HG03378 (cell line): ENCODE measurements around the gene ATRN.

Experiments
- ATAC-seq: cut with Tn5 transposase; IDR thresholded peaks from one replicate; pipeline ENCODE4 v1.9.1; 2021; ENCODE audit warnings: mild to moderate bottlenecking, moderate library complexity; ENCODE audit not compliant: unreplicated experiment

The ATRN gene

DNA sequence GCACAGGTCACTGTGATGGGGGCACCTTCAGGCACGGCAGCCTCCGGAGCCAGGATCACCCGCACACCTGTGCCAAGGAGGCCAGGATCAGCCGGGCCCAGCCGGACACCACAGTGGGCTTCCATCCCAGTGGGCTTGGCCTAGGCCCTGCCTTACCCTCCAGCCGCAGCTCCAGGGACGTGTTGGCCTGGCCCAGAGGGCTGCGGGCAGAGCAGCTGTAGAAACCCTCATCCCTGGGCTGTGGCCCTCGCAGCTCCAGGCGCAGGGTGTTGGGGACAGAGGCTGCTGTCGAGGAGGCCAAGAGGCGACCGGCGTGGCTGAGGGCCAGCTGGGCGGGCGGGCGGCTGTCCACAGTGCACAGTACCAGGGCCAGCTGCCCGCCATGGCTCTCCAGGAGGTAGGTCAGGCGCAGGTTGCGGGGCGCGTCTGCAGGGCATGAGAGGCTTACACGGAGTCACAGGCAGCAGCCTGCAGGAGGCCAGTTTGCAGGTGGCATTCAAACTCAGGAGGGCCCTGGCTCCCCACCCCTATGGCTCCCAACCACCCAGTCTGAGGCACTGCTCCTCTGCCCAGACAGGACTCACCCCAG, 222.0 kb downstream of the ATRN start:
- ATAC-seq: no peak

DNA sequence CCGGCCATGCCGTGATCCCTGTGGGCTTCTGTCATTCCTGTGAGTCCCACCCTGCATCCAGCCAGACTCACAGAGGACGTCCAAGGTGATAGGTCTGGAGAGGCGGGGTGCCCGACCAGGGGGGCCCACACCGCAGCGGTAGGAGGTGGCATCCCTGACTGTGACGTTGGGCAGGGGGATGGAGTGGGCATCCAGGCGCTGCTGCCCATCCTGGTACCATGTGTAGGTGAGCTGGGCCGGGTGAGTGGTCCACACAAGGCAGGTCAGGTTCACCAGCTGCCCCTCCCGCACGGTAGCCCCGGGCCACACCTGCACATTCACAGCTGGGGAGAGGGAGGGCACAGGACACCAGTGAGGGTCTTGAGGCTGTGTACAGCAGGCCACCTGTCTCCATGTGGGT, 222.6 kb downstream of the ATRN start:
- no peak for ATAC-seq

DNA sequence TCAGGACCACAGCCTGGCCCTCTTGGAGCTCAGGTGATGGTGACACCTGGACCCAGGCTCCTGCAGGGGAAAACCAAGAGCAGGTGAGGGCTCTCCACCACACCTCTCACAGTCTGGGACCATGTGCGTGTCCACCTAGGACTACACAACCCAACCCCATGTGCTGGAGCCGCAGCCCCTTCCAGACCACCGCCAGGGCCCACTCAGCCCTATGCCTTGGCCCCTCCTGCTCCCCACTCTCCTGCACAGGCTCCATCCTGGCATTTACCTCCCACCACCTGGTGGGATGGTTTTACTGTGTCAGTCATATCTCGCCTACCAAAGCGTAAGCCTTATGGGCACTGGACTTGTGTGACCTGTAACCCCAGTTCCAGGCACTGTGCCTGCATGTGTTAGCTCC, 224.0 kb downstream of the ATRN start:
- no peak for ATAC-seq

DNA sequence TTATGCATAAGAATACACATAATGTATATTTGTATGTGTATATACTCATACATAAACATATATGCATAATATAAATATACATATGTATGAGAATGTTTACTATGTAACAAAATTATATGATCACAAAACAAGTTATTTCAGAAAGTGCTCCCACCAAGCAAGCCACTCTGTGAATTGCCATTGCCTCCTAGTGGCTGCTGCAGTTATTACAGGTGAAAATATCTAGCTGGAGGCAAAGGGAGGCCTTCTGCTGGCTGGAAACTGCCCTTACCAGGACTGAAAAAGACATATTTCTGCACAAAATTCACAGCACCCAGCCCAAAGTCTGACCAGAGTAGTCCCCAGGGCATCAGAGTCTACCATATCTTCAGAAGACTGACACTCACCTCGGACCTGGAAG, 225.4 kb downstream of the ATRN start:
- ATAC-seq: no peak

DNA sequence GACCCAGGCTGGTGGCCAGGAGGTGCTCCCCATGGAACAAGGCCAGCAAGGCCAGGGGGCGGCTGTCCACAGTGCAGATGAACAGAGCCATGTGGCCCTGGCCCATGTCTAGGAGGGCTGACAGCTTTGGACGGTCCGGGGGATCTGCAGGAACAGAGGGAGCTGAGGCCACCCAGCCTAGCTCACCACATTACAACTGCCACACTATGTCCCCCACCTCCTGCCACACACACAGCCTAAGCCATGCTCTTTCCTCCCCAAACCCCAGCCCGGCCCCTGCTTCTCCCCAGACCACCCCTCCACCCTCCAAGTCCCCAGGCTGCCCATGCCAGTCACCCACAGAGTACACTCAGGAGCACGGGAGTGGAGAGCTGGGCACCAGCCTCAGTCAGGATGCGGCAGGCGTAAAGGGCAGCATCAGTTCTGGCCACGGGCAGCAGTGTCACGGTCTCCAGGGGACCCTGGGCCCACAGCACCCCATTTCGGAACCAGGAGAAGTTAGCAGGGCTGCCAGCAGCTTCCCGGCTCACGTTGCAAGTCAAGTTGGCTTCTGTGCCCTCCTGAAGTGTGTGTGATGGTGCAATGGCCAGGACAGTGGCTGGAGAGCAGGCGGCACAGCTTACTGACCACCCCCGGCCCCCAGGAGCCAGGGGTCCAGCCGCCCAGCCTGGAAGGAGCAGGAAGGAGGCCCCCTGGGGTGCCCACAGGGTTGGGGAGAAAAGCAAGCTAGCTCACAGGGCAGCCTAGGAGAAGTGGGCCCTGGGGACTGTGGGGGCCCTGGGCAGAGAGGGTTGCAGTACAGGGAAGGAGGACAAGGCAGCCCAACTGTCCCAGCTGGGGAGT, 226.1 kb downstream of the ATRN start:
- ATAC-seq: no peak

DNA sequence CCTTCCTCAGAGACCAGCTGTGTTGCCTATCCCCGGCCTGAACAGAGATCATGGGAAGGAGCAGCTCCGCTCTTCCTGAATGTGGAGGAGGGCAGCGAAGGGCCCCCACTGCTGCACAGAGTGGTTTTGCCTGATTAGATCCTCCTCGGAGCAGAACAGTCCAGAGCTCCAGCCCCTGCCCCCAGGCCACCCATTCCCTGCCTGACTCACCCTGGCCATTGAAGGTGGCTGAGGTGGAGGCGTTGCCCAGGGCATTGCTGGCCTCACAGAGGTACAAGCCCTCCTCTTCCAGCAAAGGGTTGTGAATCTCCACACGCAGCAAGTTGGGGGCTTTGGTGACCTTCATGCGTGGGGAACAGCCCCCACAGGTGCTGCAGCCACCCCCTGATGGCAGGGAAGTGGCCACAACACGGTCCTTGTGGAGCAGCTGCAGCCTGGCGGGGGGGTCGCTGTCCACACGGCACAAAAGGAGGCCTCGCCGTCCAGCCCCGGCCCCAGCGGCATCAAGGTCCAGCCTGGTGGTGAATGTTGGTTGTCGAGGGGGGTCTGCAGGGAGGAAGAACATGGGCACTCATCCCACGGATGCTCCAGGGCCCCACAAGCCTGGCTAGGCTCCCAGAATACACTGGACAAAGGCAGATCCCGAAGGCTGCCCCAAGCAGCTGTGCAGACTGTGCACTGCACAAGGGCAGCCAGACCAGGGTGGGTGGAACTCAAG, 226.9 kb downstream of the ATRN start:
- no peak for ATAC-seq

DNA sequence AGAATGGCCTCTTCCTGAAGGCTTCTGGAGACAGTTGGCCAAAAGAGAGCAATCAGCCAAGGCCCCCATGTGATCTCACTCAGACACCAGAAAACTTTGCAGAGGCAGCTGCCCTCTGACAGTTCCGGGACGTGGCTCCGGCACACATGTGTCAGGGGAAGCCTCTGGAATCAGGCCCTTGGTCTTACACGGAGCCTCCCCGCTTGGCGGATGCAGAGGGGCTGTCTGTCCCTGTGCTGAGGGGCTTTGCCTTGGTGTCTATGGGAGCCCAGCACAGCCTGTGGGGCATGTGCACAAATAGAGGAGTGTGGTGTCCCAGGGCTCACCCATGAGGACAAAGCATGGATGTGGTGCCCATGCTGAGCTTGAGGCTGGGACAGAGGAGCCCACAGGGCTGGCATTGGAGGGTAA, 227.8 kb downstream of the ATRN start:
- no peak for ATAC-seq

DNA sequence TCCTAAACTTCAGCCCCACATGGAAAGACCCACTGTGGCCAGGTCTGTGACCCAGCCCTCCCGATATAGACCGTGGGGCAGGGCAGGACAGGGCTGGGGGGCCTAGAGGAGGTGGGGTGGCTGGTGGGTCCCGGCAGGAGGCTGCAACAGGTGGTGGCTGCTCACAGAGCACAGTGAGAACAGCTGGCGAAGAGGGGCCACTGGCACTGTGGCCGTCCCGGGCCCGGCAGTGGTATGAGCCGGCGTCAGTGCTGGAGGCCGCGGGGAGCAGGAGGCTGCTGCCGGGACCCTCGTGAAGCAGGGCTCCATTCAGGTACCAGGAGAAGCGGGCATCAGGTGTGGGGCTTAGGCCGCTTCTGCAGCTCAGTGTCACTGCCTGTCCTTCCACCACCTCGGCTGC, 228.2 kb downstream of the ATRN start:
- ATAC-seq: no peak
